ENCODE measurements around the gene CC2D2A.

- TF ChIP-seq POLR2AphosphoS5 (IDR thresholded peaks at IDR 0.05; ENCODE audit: low read depth) (no peak), CTCF (IDR thresholded peaks at IDR 0.05; ENCODE audit: insufficient read depth, low read length) (no peak), SPI1 (IDR thresholded peaks at IDR 0.05; ENCODE audit: borderline replicate concordance, low read depth) (no peak), REST (IDR thresholded peaks at IDR 0.05; ENCODE audit: insufficient replicate concordance, low read depth) (no peak), GABPA (IDR thresholded peaks at IDR 0.05; ENCODE audit: low read depth) (no peak)
Measured at GRCh38 chr4:15479913-15480185, 10.2 kb downstream of the CC2D2A start.

All from HL-60 (cell line).